Measurements from ENCODE around the gene DYRK1A.

Gene DYRK1A

DNA sequence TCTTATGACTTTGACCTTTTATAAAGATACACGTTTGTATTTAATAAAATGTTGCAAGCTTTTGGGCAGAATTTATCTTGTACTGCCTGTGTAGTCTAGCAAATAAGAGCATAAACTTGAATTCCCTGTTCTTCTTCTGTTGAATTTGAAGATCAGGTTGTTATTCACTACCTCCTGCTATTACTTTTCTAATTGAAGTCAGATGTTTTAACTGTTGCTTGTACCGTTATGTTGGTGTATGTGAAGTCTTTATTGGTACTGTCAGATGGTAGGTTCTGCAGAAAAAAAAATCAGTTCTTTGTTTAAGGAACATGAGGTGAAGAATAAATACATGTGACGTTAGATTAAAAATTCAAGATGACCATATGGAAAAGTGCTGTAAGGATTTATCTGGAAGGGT lies 69.1 kb downstream of the DYRK1A start:
- Histone ChIP-seq H3K4me3 (ENCODE audit: low read length, poor library complexity, severe bottlenecking) (peak overlapping the region; percentile 49), H3K9me3 (ENCODE audit: insufficient read depth, low read depth, low read length) (no peaks in the 10 kb centered on the region), H3K4me2 (ENCODE audit: low read depth, low read length, poor library complexity, severe bottlenecking) (peak overlapping the region; percentile 65), H3K4me1 (ENCODE audit: insufficient read depth, low read length, poor library complexity, severe bottlenecking) (peaks cover 46% of the 10 kb centered on the region), H3K36me3 (ENCODE audit: insufficient read depth, low read length) (peaks cover 15% of the 10 kb centered on the region; the same call in 1 of the 2 replicates), H2AFZ (ENCODE audit: low read length) (no peak overlapping the region), H3K9me2 (replicated peaks; ENCODE audit: low read depth, low read length) (no peaks in the 10 kb centered on the region), H3F3A (ENCODE audit: low read depth) (peaks cover 4% of the 10 kb centered on the region; the same call in 1 of the 2 replicates), H3K27me3 (ENCODE audit: insufficient read depth, low read length, poor library complexity, severe bottlenecking) (no peaks in the 10 kb centered on the region), H3K79me2 (ENCODE audit: insufficient read depth, low read length) (peaks cover 94% of the 10 kb centered on the region), H4K20me1 (ENCODE audit: insufficient read depth, low read length, poor library complexity, severe bottlenecking) (peaks cover 87% of the 10 kb centered on the region), H3K9ac (ENCODE audit: low read depth, low read length, poor library complexity, severe bottlenecking) (peak overlapping the region; percentile 37)
- TF ChIP-seq, protein P1, sequence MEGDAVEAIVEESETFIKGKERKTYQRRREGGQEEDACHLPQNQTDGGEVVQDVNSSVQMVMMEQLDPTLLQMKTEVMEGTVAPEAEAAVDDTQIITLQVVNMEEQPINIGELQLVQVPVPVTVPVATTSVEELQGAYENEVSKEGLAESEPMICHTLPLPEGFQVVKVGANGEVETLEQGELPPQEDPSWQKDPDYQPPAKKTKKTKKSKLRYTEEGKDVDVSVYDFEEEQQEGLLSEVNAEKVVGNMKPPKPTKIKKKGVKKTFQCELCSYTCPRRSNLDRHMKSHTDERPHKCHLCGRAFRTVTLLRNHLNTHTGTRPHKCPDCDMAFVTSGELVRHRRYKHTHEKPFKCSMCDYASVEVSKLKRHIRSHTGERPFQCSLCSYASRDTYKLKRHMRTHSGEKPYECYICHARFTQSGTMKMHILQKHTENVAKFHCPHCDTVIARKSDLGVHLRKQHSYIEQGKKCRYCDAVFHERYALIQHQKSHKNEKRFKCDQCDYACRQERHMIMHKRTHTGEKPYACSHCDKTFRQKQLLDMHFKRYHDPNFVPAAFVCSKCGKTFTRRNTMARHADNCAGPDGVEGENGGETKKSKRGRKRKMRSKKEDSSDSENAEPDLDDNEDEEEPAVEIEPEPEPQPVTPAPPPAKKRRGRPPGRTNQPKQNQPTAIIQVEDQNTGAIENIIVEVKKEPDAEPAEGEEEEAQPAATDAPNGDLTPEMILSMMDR (conservative IDR thresholded peaks at IDR 0.05; ENCODE audit: low read length) = no peak
- no peak for TF ChIP-seq EZH2phosphoT487 (IDR thresholded peaks at IDR 0.05; ENCODE audit: borderline replicate concordance)

DNA sequence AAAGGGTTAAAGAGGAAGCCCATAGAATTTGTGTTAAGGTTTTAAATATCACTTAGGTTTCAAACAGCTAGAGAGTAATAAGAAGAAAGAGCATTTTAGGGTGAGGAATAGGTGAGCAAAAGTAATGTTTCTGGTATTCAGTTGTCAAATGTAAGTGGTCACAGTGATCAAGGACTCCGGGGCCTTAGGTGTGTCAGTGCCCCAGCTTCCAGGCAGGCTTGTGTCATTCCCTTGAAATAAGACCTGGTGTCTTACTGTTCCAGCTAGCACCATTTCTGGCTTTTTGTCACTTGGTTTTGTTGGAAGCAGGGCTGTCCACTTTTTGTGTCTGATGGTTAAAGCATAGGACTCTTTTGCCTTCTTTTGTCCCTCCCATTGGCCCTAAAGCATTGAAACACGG lies 69.6 kb downstream of the DYRK1A start:
- TF ChIP-seq, protein P1 (conservative IDR thresholded peaks at IDR 0.05; ENCODE audit: low read length) = no peak
- TF ChIP-seq EZH2phosphoT487 (IDR thresholded peaks at IDR 0.05; ENCODE audit: borderline replicate concordance) = no peak
- peaks cover 4% of the 10 kb centered on the region; the same call in 1 of the 2 replicates for H3F3A ChIP-seq (ENCODE audit: low read depth)
- H3K4me2 ChIP-seq (ENCODE audit: low read depth, low read length, poor library complexity, severe bottlenecking) = peak overlapping the region; percentile 65
- H3K4me3 ChIP-seq (ENCODE audit: low read length, poor library complexity, severe bottlenecking) = peak overlapping the region; percentile 49
- peaks cover 41% of the 10 kb centered on the region for H3K4me1 ChIP-seq (ENCODE audit: insufficient read depth, low read length, poor library complexity, severe bottlenecking)
- H3K9me3 ChIP-seq (ENCODE audit: insufficient read depth, low read depth, low read length) = no peaks in the 10 kb centered on the region
- H2AFZ ChIP-seq (ENCODE audit: low read length) = no peak overlapping the region
- peaks cover 94% of the 10 kb centered on the region for H3K79me2 ChIP-seq (ENCODE audit: insufficient read depth, low read length)
- H3K27me3 ChIP-seq (ENCODE audit: insufficient read depth, low read length, poor library complexity, severe bottlenecking) = no peaks in the 10 kb centered on the region
- H3K36me3 ChIP-seq (ENCODE audit: insufficient read depth, low read length) = peaks cover 12% of the 10 kb centered on the region; the same call in 1 of the 2 replicates
- peaks cover 87% of the 10 kb centered on the region for H4K20me1 ChIP-seq (ENCODE audit: insufficient read depth, low read length, poor library complexity, severe bottlenecking)
- H3K9ac ChIP-seq (ENCODE audit: low read depth, low read length, poor library complexity, severe bottlenecking) = peak overlapping the region; percentile 37
- H3K9me2 ChIP-seq (replicated peaks; ENCODE audit: low read depth, low read length) = no peaks in the 10 kb centered on the region

DNA sequence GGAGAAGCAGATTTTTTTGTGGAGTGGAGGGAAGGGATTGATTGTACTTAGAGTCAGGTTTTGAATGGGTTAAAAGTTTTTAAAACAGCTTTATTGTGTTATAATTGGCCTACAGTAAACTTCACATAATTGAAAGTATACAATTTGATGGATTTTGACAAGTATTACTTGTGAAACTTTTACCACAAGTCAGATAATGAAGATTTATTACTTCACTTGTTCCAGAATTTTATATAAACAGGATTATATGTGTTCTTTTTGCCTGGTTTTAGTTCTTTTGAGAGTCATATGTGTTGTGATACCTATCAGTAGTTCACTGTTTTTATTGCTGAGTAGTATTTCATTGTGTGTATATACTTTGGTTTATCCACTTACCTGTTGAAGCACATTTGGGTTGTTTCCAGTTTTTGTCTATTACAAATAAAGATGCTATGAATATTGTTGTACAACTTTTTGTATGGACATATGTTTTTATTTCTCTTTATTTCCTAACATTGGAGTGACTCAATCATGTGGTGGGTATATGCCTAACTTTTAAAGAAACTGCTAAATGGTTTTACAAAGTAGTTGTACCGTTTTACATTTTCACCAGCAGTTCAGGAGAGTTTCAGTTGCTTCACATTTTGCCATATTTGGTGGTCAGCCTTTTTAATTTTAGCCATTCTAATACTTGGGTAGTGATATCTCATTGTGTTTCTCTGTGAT lies 71.0 kb downstream of the DYRK1A start:
- H4K20me1 ChIP-seq (ENCODE audit: insufficient read depth, low read length, poor library complexity, severe bottlenecking) = peaks cover 87% of the 10 kb centered on the region
- H3K4me2 ChIP-seq (ENCODE audit: low read depth, low read length, poor library complexity, severe bottlenecking) = no peak overlapping the region
- peaks cover 8% of the 10 kb centered on the region; the same call in 1 of the 2 replicates for H3K36me3 ChIP-seq (ENCODE audit: insufficient read depth, low read length)

More for the DNA sequence above, 71.0 kb downstream of the DYRK1A start:
- no peak overlapping the region for H3K9ac ChIP-seq (ENCODE audit: low read depth, low read length, poor library complexity, severe bottlenecking)
- no peaks in the 10 kb centered on the region for H3K9me2 ChIP-seq (replicated peaks; ENCODE audit: low read depth, low read length)
- H3K27me3 ChIP-seq (ENCODE audit: insufficient read depth, low read length, poor library complexity, severe bottlenecking) = no peaks in the 10 kb centered on the region
- H3K4me3 ChIP-seq (ENCODE audit: low read length, poor library complexity, severe bottlenecking) = no peak overlapping the region
- TF ChIP-seq EZH2phosphoT487 (IDR thresholded peaks at IDR 0.05; ENCODE audit: borderline replicate concordance) = no peak
- TF ChIP-seq, protein P1 (conservative IDR thresholded peaks at IDR 0.05; ENCODE audit: low read length) = no peak
- no peak overlapping the region for H2AFZ ChIP-seq (ENCODE audit: low read length)
- peaks cover 4% of the 10 kb centered on the region; the same call in 1 of the 2 replicates for H3F3A ChIP-seq (ENCODE audit: low read depth)
- no peaks in the 10 kb centered on the region for H3K9me3 ChIP-seq (ENCODE audit: insufficient read depth, low read depth, low read length)
- H3K4me1 ChIP-seq (ENCODE audit: insufficient read depth, low read length, poor library complexity, severe bottlenecking) = peaks cover 46% of the 10 kb centered on the region
- peaks cover 94% of the 10 kb centered on the region for H3K79me2 ChIP-seq (ENCODE audit: insufficient read depth, low read length)
